Non-pigmented ciliary epithelial cell (primary cell): ENCODE data around the gene RNASE8.

Experiments used
- DNase-seq: peaks from one replicate; pipeline ENCODE4 v3.0.0-alpha.2; 2010; ENCODE audit warnings: low read depth

Gene RNASE8

DNA sequence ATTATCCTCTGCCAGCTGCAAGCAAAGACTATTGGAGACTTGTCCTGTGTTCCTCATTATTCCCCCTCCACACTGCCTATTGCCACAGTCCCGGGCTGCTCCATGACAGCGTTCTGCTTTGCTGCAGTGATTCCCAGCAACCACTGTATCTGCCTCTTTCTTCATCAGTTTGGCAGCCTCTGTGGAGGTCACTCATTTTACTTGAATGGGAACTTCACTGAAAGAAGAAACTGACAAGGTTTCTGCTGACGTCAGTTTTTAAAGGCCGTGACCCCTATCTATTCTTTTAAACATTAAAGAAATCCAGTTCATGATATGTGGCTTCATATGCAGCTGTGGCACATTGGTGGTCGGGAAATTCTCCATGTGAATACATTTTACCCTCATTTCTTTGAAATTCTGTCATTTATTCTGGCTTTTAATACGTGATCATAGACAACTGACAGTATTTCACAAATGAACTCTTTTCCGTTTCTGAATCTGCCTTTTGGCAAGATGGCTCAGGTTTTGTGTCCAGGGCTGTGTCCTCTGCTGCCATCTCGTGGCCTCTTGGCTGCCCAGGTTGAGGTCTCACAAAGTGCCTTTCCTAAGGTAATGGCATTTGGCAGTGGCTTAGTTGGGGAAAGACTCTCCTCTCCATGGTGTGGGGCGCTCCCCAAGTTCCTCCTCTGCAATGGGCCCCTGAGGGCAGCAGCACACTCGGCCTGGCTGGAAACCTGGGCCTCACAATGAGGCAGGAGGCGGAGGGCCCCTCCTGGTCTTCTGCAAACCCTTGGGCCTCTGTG, 49.1 kb downstream of the RNASE8 start:
- peak; percentile 42 for DNase-seq

DNA sequence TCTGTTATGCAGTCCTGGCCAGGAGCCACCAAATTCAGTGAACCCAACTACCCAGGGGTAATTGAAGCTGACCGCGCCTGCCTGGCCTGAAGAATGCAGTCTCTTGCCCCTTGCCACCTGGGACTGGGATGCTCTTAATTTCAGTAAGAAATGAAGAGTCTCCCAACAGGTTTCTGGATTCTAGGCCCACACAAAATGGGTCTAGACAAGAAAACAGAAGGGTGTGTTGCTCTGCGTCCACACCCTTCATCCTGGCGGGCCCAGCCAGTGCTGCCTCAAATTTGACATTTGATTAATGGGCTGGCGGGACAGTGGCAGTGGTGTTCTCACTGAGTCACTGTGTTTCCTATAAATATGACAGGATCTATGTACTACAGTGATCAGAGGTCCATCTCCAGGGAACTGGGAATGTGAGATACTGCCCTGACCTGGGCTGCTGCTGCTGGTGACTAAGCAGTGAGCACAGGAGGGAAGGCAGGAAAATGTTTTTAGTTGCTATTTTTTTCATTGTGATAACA, 49.7 kb downstream of the RNASE8 start:
- DNase-seq = no peak
